ENCODE data around the gene TMUB2. TPM values are rescaled to one million over a fixed set of nuclear protein-coding genes. Genes with fewer than 3 reads are reported as not detected.

The TMUB2 gene
- total RNA-seq, 2 experiments from 2014 or later = 33.3 to 34.8 TPM

DNA sequence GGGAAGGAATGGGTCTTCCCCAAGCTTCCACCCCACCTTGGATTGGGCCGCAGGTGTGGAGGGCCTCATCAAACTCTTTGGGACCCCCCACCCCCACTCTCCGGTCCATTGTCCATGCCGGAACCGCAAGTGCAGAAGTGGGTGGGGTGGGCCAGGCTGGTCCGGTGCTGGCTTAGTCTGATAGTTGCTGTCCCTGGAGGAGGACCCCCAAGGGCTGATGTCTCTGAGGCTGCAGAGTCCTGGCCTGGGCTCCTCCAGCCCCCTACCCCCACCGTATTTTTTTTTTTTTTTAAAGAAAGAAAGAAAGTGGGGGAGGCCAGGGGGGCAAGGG is 20.0 kb downstream of the TMUB2 start:
- Histone ChIP-seq H3K9me3 (ENCODE audit: control insufficient read depth in 1 of 2, insufficient read depth in 1 of 2, low read length in 2 of 2) (no peaks in the 10 kb centered on the region), H3K4me1 (ENCODE audit: insufficient read depth, low read length) (peaks cover 54% of the 10 kb centered on the region), H3K27me3 (ENCODE audit: control insufficient read depth in 1 of 2, insufficient read depth in 2 of 2, low read length in 2 of 2) (no peaks in the 10 kb centered on the region), H3K27ac (ENCODE audit: low read depth in 1 of 2, low read length in 2 of 2) (peak overlapping the region in 1 of 2 donors; percentile 1), H3K4me3 (ENCODE audit: low read length) (no peak overlapping the region), H3K36me3 (ENCODE audit: insufficient read depth, low read length) (peaks cover 50% of the 10 kb centered on the region)
- peaks cover 57% of the 10 kb centered on the region for H3K36me3 Mint-ChIP-seq (ENCODE audit: low read depth)
- intact Hi-C loops (cut with DNase I, micrococcal nuclease) = no loop called here
- TF ChIP-seq, protein P1, sequence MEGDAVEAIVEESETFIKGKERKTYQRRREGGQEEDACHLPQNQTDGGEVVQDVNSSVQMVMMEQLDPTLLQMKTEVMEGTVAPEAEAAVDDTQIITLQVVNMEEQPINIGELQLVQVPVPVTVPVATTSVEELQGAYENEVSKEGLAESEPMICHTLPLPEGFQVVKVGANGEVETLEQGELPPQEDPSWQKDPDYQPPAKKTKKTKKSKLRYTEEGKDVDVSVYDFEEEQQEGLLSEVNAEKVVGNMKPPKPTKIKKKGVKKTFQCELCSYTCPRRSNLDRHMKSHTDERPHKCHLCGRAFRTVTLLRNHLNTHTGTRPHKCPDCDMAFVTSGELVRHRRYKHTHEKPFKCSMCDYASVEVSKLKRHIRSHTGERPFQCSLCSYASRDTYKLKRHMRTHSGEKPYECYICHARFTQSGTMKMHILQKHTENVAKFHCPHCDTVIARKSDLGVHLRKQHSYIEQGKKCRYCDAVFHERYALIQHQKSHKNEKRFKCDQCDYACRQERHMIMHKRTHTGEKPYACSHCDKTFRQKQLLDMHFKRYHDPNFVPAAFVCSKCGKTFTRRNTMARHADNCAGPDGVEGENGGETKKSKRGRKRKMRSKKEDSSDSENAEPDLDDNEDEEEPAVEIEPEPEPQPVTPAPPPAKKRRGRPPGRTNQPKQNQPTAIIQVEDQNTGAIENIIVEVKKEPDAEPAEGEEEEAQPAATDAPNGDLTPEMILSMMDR (IDR thresholded peaks at IDR 0.05) = no peak
- ChIA-PET CTCF (interaction anchor here (0.8 kb wide), 1 partner anchor 125 kb away, joined by 4 read pairs; no protein-coding TSS in a partner anchor), POLR2A (interaction anchor here (1.2 to 3.1 kb wide), 4 partner anchors 10 to 120 kb away, joined by 4 to 21 read pairs (median 8); partner anchors contain the start of gene UBTF)
- no peaks in the 10 kb centered on the region for H3K27me3 Mint-ChIP-seq
- H3K4me1 Mint-ChIP-seq (ENCODE audit: low read depth) = peaks cover 35% of the 10 kb centered on the region
- no peaks in the 10 kb centered on the region for H3K9me3 Mint-ChIP-seq
- DNase-seq (no peak), ATAC-seq (ENCODE audit: poor library complexity) (no peak)
- H3K4me3 Mint-ChIP-seq = no peak overlapping the region
- no peak overlapping the region for H3K27ac Mint-ChIP-seq

DNA sequence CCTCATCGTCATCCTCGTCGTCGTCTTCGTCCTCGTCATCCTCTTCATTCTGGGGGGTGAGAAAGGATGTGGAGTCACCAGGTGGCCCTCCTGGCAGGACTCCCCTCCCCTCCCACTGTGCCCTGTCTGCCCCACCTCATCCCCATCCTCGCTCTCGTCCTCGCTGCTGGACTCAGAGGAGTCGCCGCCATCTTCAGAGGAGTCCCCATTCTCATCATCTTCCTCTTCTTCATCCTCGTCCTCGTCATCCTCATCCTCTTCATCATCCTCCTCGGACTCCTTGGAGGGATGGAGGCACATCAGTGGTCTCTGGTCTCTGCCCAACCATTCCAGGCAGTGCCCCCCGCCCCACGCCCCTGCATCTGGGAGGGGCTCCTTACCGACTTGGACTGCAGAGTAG is 20.5 kb downstream of the TMUB2 start:
- Mint-ChIP-seq H3K9me3 (no peaks in the 10 kb centered on the region), H3K4me3 (no peak overlapping the region), H3K4me1 (ENCODE audit: low read depth) (peaks cover 35% of the 10 kb centered on the region), H3K36me3 (ENCODE audit: low read depth) (peaks cover 57% of the 10 kb centered on the region), H3K27me3 (no peaks in the 10 kb centered on the region), H3K27ac (no peak overlapping the region)
- ChIA-PET POLR2A (interaction anchor here (1.8 to 3.1 kb wide), 3 partner anchors 9 to 14 kb away, joined by 7 to 21 read pairs (median 10); partner anchors contain the start of gene UBTF), CTCF (interaction anchor here (0.6 kb wide), 1 partner anchor 134 kb away, joined by 3 read pairs; no protein-coding TSS in a partner anchor)
- intact Hi-C loops (cut with DNase I, micrococcal nuclease) = no loop called here
- DNase-seq (peak in 1 of 14 experiments; percentile 26), ATAC-seq (ENCODE audit: poor library complexity) (no peak)
- Histone ChIP-seq H3K4me3 (ENCODE audit: low read length) (no peak overlapping the region), H3K27ac (ENCODE audit: low read depth in 1 of 2, low read length in 2 of 2) (no peak overlapping the region), H3K4me1 (ENCODE audit: insufficient read depth, low read length) (peaks cover 59% of the 10 kb centered on the region), H3K27me3 (ENCODE audit: control insufficient read depth in 1 of 2, insufficient read depth in 2 of 2, low read length in 2 of 2) (no peaks in the 10 kb centered on the region), H3K9me3 (ENCODE audit: control insufficient read depth in 1 of 2, insufficient read depth in 1 of 2, low read length in 2 of 2) (no peaks in the 10 kb centered on the region), H3K36me3 (ENCODE audit: insufficient read depth, low read length) (peaks cover 53% of the 10 kb centered on the region)
- TF ChIP-seq, protein P1 (IDR thresholded peaks at IDR 0.05) = no peak

DNA sequence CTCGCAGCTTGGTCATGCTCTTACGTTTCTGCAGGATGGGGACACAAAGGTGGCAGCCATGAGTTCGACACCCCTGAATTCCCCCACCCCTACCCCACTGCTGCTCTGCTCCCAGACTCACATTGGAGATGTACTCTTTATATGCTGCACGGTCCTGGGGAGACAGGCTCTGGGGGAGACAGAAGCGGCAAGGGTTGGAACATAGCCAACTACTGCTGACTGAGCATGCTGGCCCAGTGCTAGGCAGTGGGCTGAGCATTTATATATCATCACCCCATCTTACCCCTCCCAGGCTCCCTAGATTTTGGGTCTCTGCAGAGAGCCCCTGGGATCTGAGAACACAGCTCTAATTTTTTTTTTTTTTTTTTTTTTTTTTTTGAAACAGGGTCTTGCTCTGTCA is 21.0 kb downstream of the TMUB2 start:
- H3K4me1 ChIP-seq (ENCODE audit: insufficient read depth, low read length) = peaks cover 63% of the 10 kb centered on the region

More for the DNA sequence above, 21.0 kb downstream of the TMUB2 start:
- Histone ChIP-seq H3K4me3 (ENCODE audit: low read length) (no peak overlapping the region), H3K9me3 (ENCODE audit: control insufficient read depth in 1 of 2, insufficient read depth in 1 of 2, low read length in 2 of 2) (no peaks in the 10 kb centered on the region), H3K27ac (ENCODE audit: low read depth in 1 of 2, low read length in 2 of 2) (no peak overlapping the region), H3K36me3 (ENCODE audit: insufficient read depth, low read length) (peaks cover 55% of the 10 kb centered on the region), H3K27me3 (ENCODE audit: control insufficient read depth in 1 of 2, insufficient read depth in 2 of 2, low read length in 2 of 2) (no peaks in the 10 kb centered on the region)
- Mint-ChIP-seq H3K9me3 (no peaks in the 10 kb centered on the region), H3K4me1 (ENCODE audit: low read depth) (peaks cover 30% of the 10 kb centered on the region), H3K4me3 (no peak overlapping the region), H3K27ac (no peak overlapping the region), H3K27me3 (no peaks in the 10 kb centered on the region), H3K36me3 (ENCODE audit: low read depth) (peaks cover 59% of the 10 kb centered on the region)
- intact Hi-C loops (cut with DNase I, micrococcal nuclease) = no loop called here
- TF ChIP-seq, protein P1 (IDR thresholded peaks at IDR 0.05) = no peak
- DNase-seq (no peak), ATAC-seq (ENCODE audit: poor library complexity) (no peak)
- CTCF ChIA-PET = interaction anchor here (0.6 to 3.3 kb wide), 2 partner anchors 122 to 134 kb away, joined by 3 to 33 read pairs; no protein-coding TSS in a partner anchor
- POLR2A ChIA-PET = interaction anchor here (1.0 to 3.1 kb wide), 2 partner anchors 9 to 117 kb away, joined by 3 to 21 read pairs; partner anchors contain the start of gene SLC25A39

Measured in CD4-positive, alpha-beta T cell (primary cell).